ENCODE data around the gene CTIF. TPM values are rescaled to one million over a fixed set of nuclear protein-coding genes. Genes with fewer than 3 reads are reported as not detected.

CTIF gene
- total and polyA plus RNA-seq, 5 donors from 2014 or later, result 0.23 to 1.8 TPM; not detected in 3

GRCh38 chr18:48573632-48574283, 34.9 kb downstream of the CTIF start:
- no peaks in the 10 kb centered on the region for H3K36me3 Mint-ChIP-seq
- ATAC-seq (ENCODE audit: low read depth in 2 of 2) (no peak), DNase-seq (no peak)
- Histone ChIP-seq H3K9me3 (ENCODE audit: control insufficient read depth in 2 of 2, low read length in 2 of 2) (no peaks in the 10 kb centered on the region), H3K27me3 (ENCODE audit: control insufficient read depth, insufficient read depth, low read length) (no peaks in the 10 kb centered on the region), H3K4me1 (ENCODE audit: control insufficient read depth, insufficient read depth, low read length, poor library complexity, severe bottlenecking) (no peaks in the 10 kb centered on the region), H3K27ac (ENCODE audit: insufficient read depth, low read length, poor library complexity, severe bottlenecking) (no peak overlapping the region), H3K4me3 (ENCODE audit: low read depth, low read length) (no peak overlapping the region), H3K36me3 (ENCODE audit: control insufficient read depth, insufficient read depth, low read length) (no peaks in the 10 kb centered on the region)
- peaks cover 0 to 9% (median 0%) of the 10 kb centered on the region in 7 donors for H3K9me3 Mint-ChIP-seq
- no peaks in the 10 kb centered on the region for H3K4me1 Mint-ChIP-seq
- no peak overlapping the region for H3K4me3 Mint-ChIP-seq
- H3K27me3 Mint-ChIP-seq, result peaks cover 4% of the 10 kb centered on the region
- H3K27ac Mint-ChIP-seq, result no peak overlapping the region

DNA sequence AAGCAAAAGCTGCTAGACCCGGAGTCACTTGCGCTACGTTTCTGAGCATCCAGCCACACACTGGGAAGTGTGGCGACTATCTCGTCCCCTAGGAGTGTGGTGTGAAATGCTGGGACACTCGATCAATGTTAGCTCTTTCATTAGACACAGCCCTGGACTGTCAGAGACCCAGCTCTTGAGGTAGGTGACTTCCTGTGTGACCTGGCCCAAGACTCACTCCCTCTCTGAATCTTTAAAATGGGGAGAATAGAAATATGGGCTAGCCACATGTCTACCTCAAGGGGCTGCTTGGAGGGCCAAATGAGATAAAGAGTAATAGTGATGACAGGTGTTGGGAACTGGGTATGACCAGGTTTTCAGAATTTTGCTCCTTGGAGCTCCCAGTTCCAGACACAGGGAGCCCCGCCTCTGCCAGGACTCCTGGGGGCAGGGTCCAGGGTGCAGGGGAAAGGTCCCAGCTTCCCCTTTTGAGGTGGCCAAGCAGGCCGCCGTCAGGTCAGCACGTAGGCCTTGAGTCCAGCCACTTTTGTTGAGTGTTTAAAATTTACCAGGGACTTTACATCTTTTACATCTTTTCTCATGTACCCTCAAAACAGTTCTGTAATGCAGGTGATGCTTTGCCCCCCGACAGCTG, 36.0 kb downstream of the CTIF start:
- H3K27ac Mint-ChIP-seq, result no peak overlapping the region
- Histone ChIP-seq H3K27ac (ENCODE audit: insufficient read depth, low read length, poor library complexity, severe bottlenecking) (no peak overlapping the region), H3K27me3 (ENCODE audit: control insufficient read depth, insufficient read depth, low read length) (no peaks in the 10 kb centered on the region), H3K4me1 (ENCODE audit: control insufficient read depth, insufficient read depth, low read length, poor library complexity, severe bottlenecking) (no peaks in the 10 kb centered on the region), H3K9me3 (ENCODE audit: control insufficient read depth in 2 of 2, low read length in 2 of 2) (no peaks in the 10 kb centered on the region), H3K4me3 (ENCODE audit: low read depth, low read length) (no peak overlapping the region), H3K36me3 (ENCODE audit: control insufficient read depth, insufficient read depth, low read length) (no peaks in the 10 kb centered on the region)
- H3K9me3 Mint-ChIP-seq, result peaks cover 0 to 7% (median 1%) of the 10 kb centered on the region in 7 donors
- no peak for DNase-seq
- H3K4me3 Mint-ChIP-seq, result no peak overlapping the region
- ATAC-seq (ENCODE audit: low read depth in 2 of 2), result no peak
- no peaks in the 10 kb centered on the region for H3K36me3 Mint-ChIP-seq
- peaks cover 4% of the 10 kb centered on the region for H3K27me3 Mint-ChIP-seq
- no peaks in the 10 kb centered on the region for H3K4me1 Mint-ChIP-seq

- Mint-ChIP-seq H3K27ac (no peak overlapping the region), H3K4me1 (no peaks in the 10 kb centered on the region), H3K27me3 (peaks cover 4% of the 10 kb centered on the region), H3K9me3 (peaks cover 0 to 7% (median 1%) of the 10 kb centered on the region in 7 donors), H3K36me3 (no peaks in the 10 kb centered on the region), H3K4me3 (no peak overlapping the region)
- no peaks in the 10 kb centered on the region for H3K4me1 ChIP-seq (ENCODE audit: control insufficient read depth, insufficient read depth, low read length, poor library complexity, severe bottlenecking)
- DNase-seq (no peak), ATAC-seq (ENCODE audit: low read depth in 2 of 2) (no peak)
- no peaks in the 10 kb centered on the region for H3K9me3 ChIP-seq (ENCODE audit: control insufficient read depth in 2 of 2, low read length in 2 of 2)
- H3K27me3 ChIP-seq (ENCODE audit: control insufficient read depth, insufficient read depth, low read length), result no peaks in the 10 kb centered on the region
- no peak overlapping the region for H3K4me3 ChIP-seq (ENCODE audit: low read depth, low read length)
- H3K27ac ChIP-seq (ENCODE audit: insufficient read depth, low read length, poor library complexity, severe bottlenecking), result no peak overlapping the region
- no peaks in the 10 kb centered on the region for H3K36me3 ChIP-seq (ENCODE audit: control insufficient read depth, insufficient read depth, low read length)
Observed at GRCh38 chr18:48575301-48575657, 36.4 kb downstream of the CTIF start.

- Mint-ChIP-seq H3K9me3 (peaks cover 0 to 7% (median 1%) of the 10 kb centered on the region in 7 donors), H3K4me1 (no peaks in the 10 kb centered on the region), H3K27ac (no peak overlapping the region), H3K36me3 (no peaks in the 10 kb centered on the region), H3K27me3 (peaks cover 4% of the 10 kb centered on the region), H3K4me3 (no peak overlapping the region)
- Histone ChIP-seq H3K36me3 (ENCODE audit: control insufficient read depth, insufficient read depth, low read length) (no peaks in the 10 kb centered on the region), H3K9me3 (ENCODE audit: control insufficient read depth in 2 of 2, low read length in 2 of 2) (no peaks in the 10 kb centered on the region), H3K27me3 (ENCODE audit: control insufficient read depth, insufficient read depth, low read length) (no peaks in the 10 kb centered on the region), H3K27ac (ENCODE audit: insufficient read depth, low read length, poor library complexity, severe bottlenecking) (no peak overlapping the region), H3K4me3 (ENCODE audit: low read depth, low read length) (no peak overlapping the region), H3K4me1 (ENCODE audit: control insufficient read depth, insufficient read depth, low read length, poor library complexity, severe bottlenecking) (no peaks in the 10 kb centered on the region)
- DNase-seq (no peak), ATAC-seq (ENCODE audit: low read depth in 2 of 2) (no peak)
Observed at GRCh38 chr18:48575658-48576456, 37.0 kb downstream of the CTIF start.

DNA sequence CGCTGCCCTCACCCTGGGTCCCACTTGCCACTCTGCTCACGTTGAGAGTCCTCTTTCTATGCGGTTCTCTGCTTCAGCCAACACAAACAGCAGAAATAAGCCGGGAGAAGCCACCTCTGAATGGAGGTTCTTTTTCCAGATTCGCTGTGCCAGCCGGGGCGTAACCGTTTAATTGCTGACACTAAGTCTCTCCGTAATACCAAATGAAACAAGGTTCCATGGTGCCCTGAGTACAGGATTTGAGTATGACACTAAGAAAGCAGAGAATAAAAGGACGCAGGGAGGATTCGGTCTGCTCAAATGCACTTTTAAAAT, 37.6 kb downstream of the CTIF start:
- Mint-ChIP-seq H3K27me3 (peaks cover under 1% of the 10 kb centered on the region), H3K27ac (no peak overlapping the region), H3K4me1 (no peaks in the 10 kb centered on the region), H3K9me3 (peaks cover 0 to 7% (median 1%) of the 10 kb centered on the region in 7 donors), H3K36me3 (no peaks in the 10 kb centered on the region), H3K4me3 (peak overlapping the region in 1 of 4 donors; percentile 35)
- Histone ChIP-seq H3K4me1 (ENCODE audit: control insufficient read depth, insufficient read depth, low read length, poor library complexity, severe bottlenecking) (no peaks in the 10 kb centered on the region), H3K27ac (ENCODE audit: insufficient read depth, low read length, poor library complexity, severe bottlenecking) (no peak overlapping the region), H3K4me3 (ENCODE audit: low read depth, low read length) (no peak overlapping the region), H3K27me3 (ENCODE audit: control insufficient read depth, insufficient read depth, low read length) (no peaks in the 10 kb centered on the region), H3K36me3 (ENCODE audit: control insufficient read depth, insufficient read depth, low read length) (no peaks in the 10 kb centered on the region), H3K9me3 (ENCODE audit: control insufficient read depth in 2 of 2, low read length in 2 of 2) (no peaks in the 10 kb centered on the region)
- ATAC-seq (ENCODE audit: low read depth in 2 of 2) (no peak), DNase-seq (no peak)

- no peaks in the 10 kb centered on the region for H3K27me3 Mint-ChIP-seq
- Histone ChIP-seq H3K4me1 (ENCODE audit: control insufficient read depth, insufficient read depth, low read length, poor library complexity, severe bottlenecking) (no peaks in the 10 kb centered on the region), H3K9me3 (ENCODE audit: control insufficient read depth in 2 of 2, low read length in 2 of 2) (no peaks in the 10 kb centered on the region), H3K27me3 (ENCODE audit: control insufficient read depth, insufficient read depth, low read length) (no peaks in the 10 kb centered on the region), H3K27ac (ENCODE audit: insufficient read depth, low read length, poor library complexity, severe bottlenecking) (no peak overlapping the region), H3K36me3 (ENCODE audit: control insufficient read depth, insufficient read depth, low read length) (no peaks in the 10 kb centered on the region), H3K4me3 (ENCODE audit: low read depth, low read length) (no peak overlapping the region)
- no peaks in the 10 kb centered on the region for H3K4me1 Mint-ChIP-seq
- H3K36me3 Mint-ChIP-seq, result no peaks in the 10 kb centered on the region
- no peak overlapping the region for H3K27ac Mint-ChIP-seq
- ATAC-seq (ENCODE audit: low read depth in 2 of 2) (no peak), DNase-seq (no peak)
- H3K4me3 Mint-ChIP-seq, result no peak overlapping the region
- H3K9me3 Mint-ChIP-seq, result peaks cover 0 to 7% (median 1%) of the 10 kb centered on the region in 7 donors
Observed at GRCh38 chr18:48577478-48578190, 38.8 kb downstream of the CTIF start.

DNA sequence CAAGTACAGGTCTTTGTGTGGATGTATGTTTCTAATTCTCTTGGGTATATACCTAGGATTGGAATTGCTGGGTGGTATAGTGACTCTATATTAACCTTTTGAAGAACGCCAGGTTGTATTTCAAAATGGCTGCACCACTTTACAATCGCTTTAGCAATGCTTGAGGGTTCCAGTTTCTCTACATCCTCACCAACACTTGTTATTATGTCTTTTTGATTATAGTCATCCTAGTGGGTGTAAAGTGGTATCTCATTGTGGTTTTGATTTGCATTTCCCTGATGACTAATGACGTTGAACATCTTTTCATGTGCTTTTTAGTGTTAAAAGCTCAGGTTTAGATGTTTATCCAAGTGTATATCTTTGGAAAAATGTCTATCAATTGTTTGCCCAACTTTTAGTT, 39.5 kb downstream of the CTIF start:
- no peaks in the 10 kb centered on the region for H3K4me1 ChIP-seq (ENCODE audit: control insufficient read depth, insufficient read depth, low read length, poor library complexity, severe bottlenecking)
- Mint-ChIP-seq H3K4me1 (no peaks in the 10 kb centered on the region), H3K4me3 (no peak overlapping the region)

More for the DNA sequence above, 39.5 kb downstream of the CTIF start:
- no peak overlapping the region for H3K27ac ChIP-seq (ENCODE audit: insufficient read depth, low read length, poor library complexity, severe bottlenecking)
- no peak overlapping the region for H3K27ac Mint-ChIP-seq
- no peaks in the 10 kb centered on the region for H3K27me3 Mint-ChIP-seq
- H3K9me3 Mint-ChIP-seq, result peaks cover 0 to 7% (median 1%) of the 10 kb centered on the region in 7 donors
- no peak for ATAC-seq (ENCODE audit: low read depth in 2 of 2)
- H3K27me3 ChIP-seq (ENCODE audit: control insufficient read depth, insufficient read depth, low read length), result no peaks in the 10 kb centered on the region
- DNase-seq, result no peak
- H3K4me3 ChIP-seq (ENCODE audit: low read depth, low read length), result no peak overlapping the region
- no peaks in the 10 kb centered on the region for H3K36me3 Mint-ChIP-seq
- no peaks in the 10 kb centered on the region for H3K36me3 ChIP-seq (ENCODE audit: control insufficient read depth, insufficient read depth, low read length)
- H3K9me3 ChIP-seq (ENCODE audit: control insufficient read depth in 2 of 2, low read length in 2 of 2), result no peaks in the 10 kb centered on the region
